NOMO-1 treated with DMSO at 0.1 percent for 48 hours (cell line): ENCODE results near the gene PARD3.

Experiments
- DNase-seq: peaks from one replicate; lab custom pipeline; 2025; ENCODE audit not compliant: unreplicated experiment; lab: John Stamatoyannopoulos, UW

The PARD3 gene

GRCh38 chr10:34203966-34204630 is 611.0 kb downstream of the PARD3 start:
- no peak for DNase-seq

DNA sequence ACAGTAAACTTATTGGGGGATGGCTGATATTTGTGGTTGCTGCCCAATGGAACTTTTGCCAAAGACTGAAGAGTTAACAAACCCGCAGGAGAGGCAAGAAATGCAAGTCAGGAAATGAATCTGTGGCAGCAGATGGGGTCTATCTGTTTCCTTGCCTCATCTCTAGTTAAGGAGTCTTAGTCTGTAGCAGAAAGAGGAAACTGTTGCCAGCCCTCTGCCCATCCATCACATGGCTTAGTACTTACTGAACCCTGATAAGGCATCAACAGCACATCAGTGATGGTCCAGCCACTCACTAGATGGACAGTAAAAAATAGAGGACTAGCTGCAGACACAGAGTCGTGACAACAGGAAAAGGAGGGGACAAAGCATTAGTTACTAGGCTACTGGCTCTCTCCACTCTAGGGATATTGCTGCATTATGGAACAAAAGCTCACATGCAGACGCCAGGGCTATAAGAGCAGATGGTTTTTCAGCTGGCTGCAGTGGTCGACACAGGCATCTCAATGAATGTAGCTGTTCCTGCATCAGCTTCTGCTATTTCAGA is 614.7 kb downstream of the PARD3 start:
- peak; percentile 31 for DNase-seq

DNA sequence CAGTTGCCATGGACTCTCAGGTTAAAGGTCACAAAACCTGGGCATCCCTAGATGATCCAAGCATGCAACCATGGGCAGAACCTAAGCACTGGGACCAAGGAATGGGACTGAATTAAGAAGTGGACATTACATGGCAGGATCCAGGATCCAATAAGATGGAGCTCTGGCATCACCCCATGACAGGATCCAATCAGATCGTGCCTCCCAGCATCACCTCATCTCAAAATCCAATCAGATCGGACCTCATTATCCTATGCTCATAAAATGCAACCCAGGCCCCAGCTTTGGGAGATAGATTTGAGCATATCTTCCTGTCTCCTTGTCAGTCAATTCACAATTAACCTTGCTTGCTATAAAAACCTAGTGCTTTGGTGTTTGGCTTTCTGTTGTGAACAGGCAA is 616.1 kb downstream of the PARD3 start:
- no peak for DNase-seq

DNA sequence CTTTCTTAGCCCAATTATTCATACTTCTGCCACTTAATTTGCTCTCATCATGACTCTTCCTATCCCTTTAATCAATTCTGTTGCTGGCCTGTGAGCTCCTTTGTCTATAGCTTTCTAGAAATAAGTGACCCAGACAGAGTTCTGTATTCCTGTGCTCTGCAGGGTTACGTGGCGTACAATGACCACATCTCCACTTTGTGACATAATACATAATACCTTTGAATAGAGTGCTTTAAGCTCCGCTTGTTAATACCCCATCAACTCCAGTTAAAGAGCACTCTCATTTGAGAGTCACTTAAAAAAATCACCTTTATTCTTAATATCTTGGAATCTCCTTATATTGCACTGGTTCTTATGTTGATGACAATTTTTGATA is 619.0 kb downstream of the PARD3 start:
- no peak for DNase-seq

GRCh38 chr10:34195364-34196057 is 619.6 kb downstream of the PARD3 start:
- DNase-seq = no peak

DNA sequence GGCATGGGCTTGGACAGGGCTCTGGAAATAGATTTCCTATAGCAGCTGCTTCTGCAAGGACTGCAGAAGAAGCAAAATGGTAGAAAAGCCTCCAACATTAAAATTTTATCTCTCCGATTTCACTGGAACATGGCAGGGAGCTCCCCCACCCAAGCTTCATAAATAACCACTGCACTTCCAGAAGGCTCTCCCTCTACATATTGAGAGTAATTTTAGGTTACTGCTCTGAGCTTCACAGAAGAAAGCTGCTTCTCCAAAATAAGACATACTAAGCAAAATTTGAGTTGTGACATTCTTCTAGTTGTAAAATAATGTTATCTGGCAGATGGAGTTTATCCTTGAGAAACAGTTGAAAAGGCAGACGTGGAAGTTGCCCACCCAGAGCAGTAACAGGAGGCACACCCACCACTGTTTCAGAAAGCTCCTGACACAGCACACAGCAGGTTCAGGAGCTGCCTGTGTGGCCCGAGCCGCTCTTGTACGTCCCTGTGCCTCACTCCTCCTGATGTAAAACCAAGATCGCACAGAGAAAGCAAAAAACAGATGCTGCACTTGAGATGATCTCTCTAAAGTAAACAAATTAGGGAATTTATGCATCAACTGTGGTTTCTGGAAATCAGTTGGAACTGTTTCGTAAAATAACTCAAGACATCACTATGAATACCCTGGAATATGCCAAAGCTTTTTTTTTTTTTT is 621.0 kb downstream of the PARD3 start:
- no peak for DNase-seq

DNA sequence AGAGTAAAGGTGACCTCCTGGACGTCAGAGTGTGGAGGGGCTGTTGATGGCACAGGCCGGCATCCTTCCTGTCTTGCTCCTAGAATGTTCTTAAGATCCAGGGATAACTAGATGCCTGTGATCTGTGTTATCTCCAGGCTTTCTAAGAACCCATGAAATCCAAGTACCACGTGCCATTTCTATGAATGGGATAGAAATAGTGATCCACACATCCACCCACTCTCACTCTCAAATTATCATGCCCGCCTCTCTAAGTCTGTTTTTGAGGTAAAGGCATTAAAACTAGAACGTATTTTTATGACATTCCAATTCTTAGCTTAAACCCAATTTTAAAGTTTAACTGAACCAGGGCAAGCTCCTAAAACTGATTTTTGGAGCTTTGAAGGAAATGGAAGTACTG is 622.5 kb downstream of the PARD3 start:
- no peak for DNase-seq

DNA sequence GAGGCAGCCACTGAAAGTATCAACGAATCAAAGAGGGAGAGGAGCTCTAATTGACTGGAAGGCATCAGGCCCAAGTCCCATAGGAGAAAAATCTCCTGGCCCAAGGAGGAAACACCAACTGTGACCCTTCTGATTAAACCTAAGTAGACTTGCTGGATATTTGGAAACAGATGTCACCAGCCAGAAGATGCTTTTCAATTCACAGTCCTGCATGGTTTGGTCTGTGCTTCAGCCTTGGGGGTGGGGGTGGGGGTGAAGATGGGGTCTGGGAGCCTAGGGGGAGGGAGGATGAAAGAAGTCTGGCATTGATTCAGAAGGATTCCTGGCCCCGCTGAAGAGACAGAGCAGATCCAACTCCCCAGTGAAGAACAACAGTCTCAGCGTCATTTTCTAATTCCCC is 623.7 kb downstream of the PARD3 start:
- DNase-seq = no peak

DNA sequence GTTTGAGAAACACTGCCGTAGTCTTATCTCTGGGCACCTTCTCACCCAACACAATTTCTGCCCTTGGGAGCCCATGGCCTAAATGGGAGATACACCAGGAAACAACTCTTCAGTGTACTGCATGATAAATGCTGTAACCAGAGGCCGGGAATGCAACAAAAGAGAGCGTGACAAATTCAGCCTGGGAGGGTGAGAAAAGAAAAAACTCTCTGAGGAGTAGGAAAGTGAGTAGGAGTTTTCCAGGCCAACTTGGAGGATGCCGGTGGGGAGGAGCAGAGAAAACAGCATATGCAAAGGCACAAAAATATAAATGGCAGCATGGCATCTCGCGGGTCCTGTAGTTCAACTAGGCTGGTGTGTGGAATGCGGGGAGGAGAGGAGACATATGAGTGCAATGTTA is 624.5 kb downstream of the PARD3 start:
- DNase-seq = no peak

- no peak for DNase-seq
These were observed 625.3 kb downstream of the PARD3 start for GRCh38 chr10:34189830-34190229.

DNA sequence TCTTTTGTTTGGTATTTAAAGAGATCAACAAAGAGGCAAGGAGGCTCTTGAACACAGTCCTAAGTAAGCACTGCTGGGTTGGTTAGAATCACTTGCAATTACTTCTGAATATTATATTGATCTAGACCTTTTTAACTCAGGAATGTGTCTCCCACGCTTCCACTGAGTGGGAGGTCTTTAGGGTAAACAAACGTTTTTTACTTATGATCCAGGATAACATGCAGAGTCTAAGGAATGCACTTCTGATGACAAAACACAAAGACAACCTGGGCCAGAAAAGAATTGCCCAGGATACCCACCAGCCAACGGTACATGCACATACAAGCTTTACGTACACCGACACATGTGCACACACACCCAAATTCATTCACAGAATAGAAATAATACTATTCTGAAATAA is 626.9 kb downstream of the PARD3 start:
- no peak for DNase-seq

DNA sequence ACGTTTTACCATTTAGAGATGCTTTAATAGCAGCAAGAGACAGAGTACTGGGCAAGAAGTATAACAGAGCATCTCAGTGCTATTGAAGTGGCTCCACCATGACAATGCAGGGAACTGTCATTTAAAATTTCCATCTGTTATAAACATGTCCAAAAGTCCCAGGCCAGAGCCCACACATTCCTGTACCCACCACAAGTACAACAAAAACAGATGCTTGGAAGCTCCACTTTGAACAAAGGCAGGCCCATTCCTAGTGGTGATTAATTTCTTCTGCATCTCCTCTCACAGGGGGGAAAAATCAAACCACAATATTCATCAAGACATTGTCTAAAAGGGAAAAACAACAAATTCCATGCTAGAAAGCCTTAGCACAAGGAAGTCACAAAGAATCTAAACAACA is 627.9 kb downstream of the PARD3 start:
- no peak for DNase-seq

DNA sequence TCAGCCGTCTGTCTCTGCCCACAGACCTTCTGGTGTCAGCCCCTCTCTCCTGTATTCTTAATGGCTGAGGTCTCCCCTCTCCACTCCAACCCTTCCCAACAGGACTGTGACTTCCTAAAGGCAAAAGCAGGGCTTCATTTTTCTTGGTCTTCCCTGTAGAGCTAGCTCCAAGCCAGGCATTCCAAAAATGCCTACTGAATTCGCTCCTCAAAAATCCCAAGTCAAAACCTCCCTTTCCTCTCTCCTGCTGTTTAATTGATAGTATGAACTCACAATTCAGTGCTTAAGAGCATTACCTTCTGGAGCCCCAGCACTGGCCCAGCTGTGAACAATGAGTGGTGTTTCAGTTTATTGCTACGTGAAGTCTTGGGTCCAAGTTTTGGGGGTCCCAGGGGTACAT is 628.4 kb downstream of the PARD3 start:
- no peak for DNase-seq

- no peak for DNase-seq
These were observed 629.1 kb downstream of the PARD3 start for GRCh38 chr10:34185998-34186397.

GRCh38 chr10:34184939-34185386 is 630.1 kb downstream of the PARD3 start:
- no peak for DNase-seq

DNA sequence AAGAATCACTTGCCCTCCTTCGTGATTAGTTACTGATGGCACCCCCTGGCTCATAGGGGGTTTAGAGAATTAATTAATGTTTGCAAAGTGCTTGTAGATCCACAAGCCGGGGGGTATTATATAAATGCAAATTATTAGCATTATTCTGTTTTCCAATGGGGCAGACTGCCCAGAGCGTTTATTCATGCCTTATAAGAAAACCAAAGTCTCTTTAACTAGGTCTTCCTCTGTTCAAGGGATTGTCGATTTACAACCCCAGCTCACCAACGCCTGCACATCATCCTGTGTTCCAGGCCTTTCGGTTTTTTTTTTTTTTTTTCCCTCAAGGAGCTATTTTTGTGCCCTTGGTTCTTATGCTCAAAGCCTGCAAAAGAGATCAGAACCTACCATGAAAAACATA is 630.7 kb downstream of the PARD3 start:
- DNase-seq = no peak

- DNase-seq = no peak
These were observed 631.9 kb downstream of the PARD3 start for GRCh38 chr10:34183016-34183796.

DNA sequence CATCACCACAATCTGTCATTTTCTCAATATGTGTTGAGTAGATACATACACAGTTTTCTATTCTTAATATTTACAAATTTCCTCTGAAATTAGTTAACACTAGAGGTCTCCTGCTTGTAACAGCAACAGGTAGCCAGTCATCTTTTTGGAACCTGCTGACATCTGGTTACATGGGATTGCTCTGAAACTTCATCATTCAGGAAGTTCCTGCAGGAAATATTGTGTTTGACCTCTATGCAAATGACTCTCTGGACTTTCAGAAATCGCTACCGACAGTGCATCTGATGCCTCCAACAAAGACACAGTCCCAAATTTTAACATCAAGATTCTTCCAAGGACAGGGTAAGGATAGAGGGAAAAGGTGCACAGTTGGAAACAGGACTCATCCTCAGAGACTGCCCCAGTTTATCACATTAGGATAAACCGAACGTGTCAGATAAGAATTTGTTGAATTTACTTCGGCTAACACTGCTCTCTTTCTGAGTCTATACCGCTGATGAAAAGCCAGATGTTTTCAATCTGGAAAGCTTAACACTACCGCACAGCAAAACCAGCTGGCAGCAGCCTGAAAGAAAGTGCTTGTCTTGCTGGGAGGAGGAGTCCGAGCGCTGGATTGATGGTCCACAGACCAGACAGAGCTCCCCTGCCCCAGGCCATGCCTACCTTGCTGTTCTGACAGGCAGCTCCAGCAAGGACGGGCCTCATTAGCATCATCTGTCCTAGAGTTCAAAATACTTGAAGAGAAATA is 633.4 kb downstream of the PARD3 start:
- DNase-seq = no peak

- DNase-seq = no peak
These were observed 634.3 kb downstream of the PARD3 start for GRCh38 chr10:34180749-34181148.

DNA sequence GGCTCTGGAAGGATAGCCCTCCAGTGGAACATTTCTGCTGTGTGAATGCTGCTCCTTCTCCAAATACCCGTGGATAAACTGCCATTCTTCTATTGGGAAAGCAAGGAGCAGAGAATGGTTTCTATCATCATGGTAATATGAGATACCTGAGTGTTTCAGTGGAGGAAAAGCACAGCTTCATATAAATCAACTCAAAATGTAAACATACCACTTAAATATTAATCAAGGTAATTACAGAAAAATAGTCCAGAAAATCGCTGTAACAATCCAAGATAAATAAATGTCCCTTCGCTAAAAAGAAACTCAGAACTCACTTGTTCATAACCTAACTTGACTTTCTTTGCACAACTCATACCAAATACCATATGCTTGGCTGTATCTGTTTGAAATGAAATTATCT is 635.8 kb downstream of the PARD3 start:
- no peak for DNase-seq

- no peak for DNase-seq
These were observed 636.3 kb downstream of the PARD3 start for GRCh38 chr10:34178756-34179155.
